SK-N-SH (cell line): Measurements from ENCODE around the gene SULT2B1. TPM values are rescaled to one million over a fixed set of nuclear protein-coding genes. Genes with fewer than 3 reads are reported as not detected.

ENCODE experiments used
- CHD2 ChIP-seq: fragments of 150-350 bp; IDR thresholded peaks from 2 replicates; pipeline ENCODE4 v1.6.1; 2018; ENCODE audit warnings: low read length; ENCODE audit not compliant: partially characterized antibody
- ELF1 ChIP-seq: IDR thresholded peaks from 2 replicates; pipeline ENCODE4 v1.4.0; 2012
- EP300 ChIP-seq, 2 experiments: IDR thresholded peaks; 2 replicates each; pipeline versions ENCODE4 v1.4.0 to v1.6.1; 2012; ENCODE audit warnings: borderline replicate concordance in 1 of 2, low read depth in 1 of 2, low read length in 1 of 2
- FOXM1 ChIP-seq: IDR thresholded peaks from 2 replicates; pipeline ENCODE4 v1.4.0; 2012; ENCODE audit warnings: low read depth, mild to moderate bottlenecking
- GATA2 ChIP-seq: sonication (generic); formaldehyde crosslinking; IDR thresholded peaks from 2 replicates; pipeline ENCODE4 v1.5.0; 2020; ENCODE audit warnings: mild to moderate bottlenecking, missing genetic modification reagents
- JUND ChIP-seq: IDR thresholded peaks from 2 replicates; pipeline ENCODE4 v1.4.0; 2012
- MEF2A ChIP-seq: IDR thresholded peaks from 2 replicates; pipeline ENCODE4 v1.4.0; 2012; ENCODE audit warnings: low read depth, borderline replicate concordance
- MXI1 ChIP-seq: IDR thresholded peaks from 2 replicates; pipeline ENCODE4 v1.6.1; 2012; ENCODE audit warnings: mild to moderate bottlenecking, low read depth, low read length, improper control_type of control experiment
- NFIC ChIP-seq: IDR thresholded peaks from 2 replicates; pipeline ENCODE4 v1.4.0; 2012; ENCODE audit warnings: borderline replicate concordance
- NRF1 ChIP-seq: IDR thresholded peaks from 2 replicates; pipeline ENCODE4 v1.6.1; 2012; ENCODE audit warnings: low read depth, mild to moderate bottlenecking, low read length
- POLR2AphosphoS5 ChIP-seq: IDR thresholded peaks from 2 replicates; pipeline ENCODE4 v1.6.1; 2012; ENCODE audit warnings: low read depth, low read length
- RCOR1 ChIP-seq: fragments of 150-350 bp; IDR thresholded peaks from 2 replicates; pipeline ENCODE4 v1.6.1; 2017; ENCODE audit warnings: antibody characterized with exemption, low read length
- RFX5 ChIP-seq: IDR thresholded peaks from 2 replicates; pipeline ENCODE4 v1.6.1; 2012; ENCODE audit warnings: mild to moderate bottlenecking, improper control_type of control experiment, low read length
- RXRA ChIP-seq: IDR thresholded peaks from 2 replicates; pipeline ENCODE4 v1.4.0; 2012; ENCODE audit warnings: low read depth, mild to moderate bottlenecking, borderline replicate concordance
- SIN3A ChIP-seq: IDR thresholded peaks from 2 replicates; pipeline ENCODE4 v1.6.1; 2012; ENCODE audit warnings: low read depth, mild to moderate bottlenecking, low read length, moderate library complexity, borderline replicate concordance
- TEAD4 ChIP-seq: IDR thresholded peaks from 2 replicates; pipeline ENCODE4 v1.4.0; 2012; ENCODE audit warnings: mild to moderate bottlenecking, borderline replicate concordance; ENCODE audit not compliant: insufficient read depth
- YY1 ChIP-seq: IDR thresholded peaks from 2 replicates; pipeline ENCODE4 v1.4.0; 2012; ENCODE audit warnings: low read depth, mild to moderate bottlenecking
- polyA plus RNA-seq, 3 experiments: library from polyadenylated mRNA; depleted of rRNA; stranded (reverse); fragments of >200 nt; gene quantifications; 2 replicates each; pipeline ENCODE4 v1.2.3, GENCODE V29; 2012
- TF ChIP-seq, protein P1 (sequence below): fragments of 200-600 bp; sonication (generic); IDR thresholded peaks from 2 replicates; pipeline ENCODE4 v1.6.1; 2017; ENCODE audit warnings: antibody characterized with exemption, mild to moderate bottlenecking, moderate library complexity
- TF ChIP-seq, protein P2 (sequence below): IDR thresholded peaks from 2 replicates; pipeline ENCODE4 v1.4.0; 2012; ENCODE audit warnings: low read depth
- TF ChIP-seq, protein P3 (sequence below): IDR thresholded peaks from 2 replicates; pipeline ENCODE4 v1.6.1; 2012; ENCODE audit warnings: mild to moderate bottlenecking, low read depth, low read length, moderate library complexity

SULT2B1 gene
- polyA plus RNA-seq, 1 of the 3 experiments (the other 2 are of a cell fraction): 0.92 TPM

DNA sequence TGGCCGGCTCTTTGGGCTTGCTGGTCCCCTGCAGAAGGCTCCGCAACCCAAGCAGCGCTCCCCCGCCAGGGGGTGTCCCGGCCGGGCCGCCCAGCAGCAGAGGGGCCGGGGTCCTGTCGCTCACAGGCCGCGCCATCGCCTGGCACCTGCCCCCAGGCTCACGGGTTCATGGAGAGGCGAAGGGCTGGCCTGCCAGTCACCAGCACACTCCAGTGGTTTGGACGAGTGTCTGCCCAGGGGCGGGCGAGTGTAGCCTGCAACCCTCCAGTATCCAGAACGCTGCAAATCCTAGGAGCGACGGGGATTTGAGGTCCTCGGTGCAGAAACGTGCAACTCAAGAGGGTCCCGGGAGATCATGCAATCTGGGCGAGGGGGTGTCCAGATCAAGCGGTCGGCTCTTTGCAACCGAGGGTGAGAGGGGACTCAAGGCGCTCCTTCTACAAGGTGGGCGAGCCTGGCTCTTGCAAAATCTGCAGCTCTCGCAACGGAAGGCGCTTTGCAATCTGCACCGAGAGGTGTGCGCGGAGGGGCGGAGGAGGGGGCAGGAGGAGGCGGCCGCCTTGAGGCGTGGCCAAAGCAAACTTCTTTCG, 85.0 kb downstream of the SULT2B1 start, which contains the start of gene DBP (continued):
- TF ChIP-seq, protein P1, sequence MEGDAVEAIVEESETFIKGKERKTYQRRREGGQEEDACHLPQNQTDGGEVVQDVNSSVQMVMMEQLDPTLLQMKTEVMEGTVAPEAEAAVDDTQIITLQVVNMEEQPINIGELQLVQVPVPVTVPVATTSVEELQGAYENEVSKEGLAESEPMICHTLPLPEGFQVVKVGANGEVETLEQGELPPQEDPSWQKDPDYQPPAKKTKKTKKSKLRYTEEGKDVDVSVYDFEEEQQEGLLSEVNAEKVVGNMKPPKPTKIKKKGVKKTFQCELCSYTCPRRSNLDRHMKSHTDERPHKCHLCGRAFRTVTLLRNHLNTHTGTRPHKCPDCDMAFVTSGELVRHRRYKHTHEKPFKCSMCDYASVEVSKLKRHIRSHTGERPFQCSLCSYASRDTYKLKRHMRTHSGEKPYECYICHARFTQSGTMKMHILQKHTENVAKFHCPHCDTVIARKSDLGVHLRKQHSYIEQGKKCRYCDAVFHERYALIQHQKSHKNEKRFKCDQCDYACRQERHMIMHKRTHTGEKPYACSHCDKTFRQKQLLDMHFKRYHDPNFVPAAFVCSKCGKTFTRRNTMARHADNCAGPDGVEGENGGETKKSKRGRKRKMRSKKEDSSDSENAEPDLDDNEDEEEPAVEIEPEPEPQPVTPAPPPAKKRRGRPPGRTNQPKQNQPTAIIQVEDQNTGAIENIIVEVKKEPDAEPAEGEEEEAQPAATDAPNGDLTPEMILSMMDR: peak; percentile 25; the same call in 1 of the 2 replicates
- no peak for TF ChIP-seq NRF1
- TF ChIP-seq SIN3A: no peak
- TF ChIP-seq YY1: peak; percentile 29; the same call in 1 of the 2 replicates
- no peak for TF ChIP-seq TEAD4
- TF ChIP-seq EP300 (IDR thresholded peaks at IDR 0.05; ENCODE audit: borderline replicate concordance in 1 of 2, low read depth in 1 of 2, low read length in 1 of 2): no peak
- TF ChIP-seq RXRA: no peak
- TF ChIP-seq FOXM1: no peak
- TF ChIP-seq MXI1: no peak
- TF ChIP-seq, protein P2, sequence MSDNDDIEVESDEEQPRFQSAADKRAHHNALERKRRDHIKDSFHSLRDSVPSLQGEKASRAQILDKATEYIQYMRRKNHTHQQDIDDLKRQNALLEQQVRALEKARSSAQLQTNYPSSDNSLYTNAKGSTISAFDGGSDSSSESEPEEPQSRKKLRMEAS: no peak
- TF ChIP-seq GATA2 (CRISPR knock-in tag): no peak
- TF ChIP-seq POLR2AphosphoS5: no peak
- TF ChIP-seq RCOR1: no peak
- no peak for TF ChIP-seq ELF1
- no peak for TF ChIP-seq NFIC
- no peak for TF ChIP-seq MEF2A
- no peak for TF ChIP-seq RFX5
- no peak for TF ChIP-seq JUND
- no peak for TF ChIP-seq CHD2
- TF ChIP-seq, protein P3, sequence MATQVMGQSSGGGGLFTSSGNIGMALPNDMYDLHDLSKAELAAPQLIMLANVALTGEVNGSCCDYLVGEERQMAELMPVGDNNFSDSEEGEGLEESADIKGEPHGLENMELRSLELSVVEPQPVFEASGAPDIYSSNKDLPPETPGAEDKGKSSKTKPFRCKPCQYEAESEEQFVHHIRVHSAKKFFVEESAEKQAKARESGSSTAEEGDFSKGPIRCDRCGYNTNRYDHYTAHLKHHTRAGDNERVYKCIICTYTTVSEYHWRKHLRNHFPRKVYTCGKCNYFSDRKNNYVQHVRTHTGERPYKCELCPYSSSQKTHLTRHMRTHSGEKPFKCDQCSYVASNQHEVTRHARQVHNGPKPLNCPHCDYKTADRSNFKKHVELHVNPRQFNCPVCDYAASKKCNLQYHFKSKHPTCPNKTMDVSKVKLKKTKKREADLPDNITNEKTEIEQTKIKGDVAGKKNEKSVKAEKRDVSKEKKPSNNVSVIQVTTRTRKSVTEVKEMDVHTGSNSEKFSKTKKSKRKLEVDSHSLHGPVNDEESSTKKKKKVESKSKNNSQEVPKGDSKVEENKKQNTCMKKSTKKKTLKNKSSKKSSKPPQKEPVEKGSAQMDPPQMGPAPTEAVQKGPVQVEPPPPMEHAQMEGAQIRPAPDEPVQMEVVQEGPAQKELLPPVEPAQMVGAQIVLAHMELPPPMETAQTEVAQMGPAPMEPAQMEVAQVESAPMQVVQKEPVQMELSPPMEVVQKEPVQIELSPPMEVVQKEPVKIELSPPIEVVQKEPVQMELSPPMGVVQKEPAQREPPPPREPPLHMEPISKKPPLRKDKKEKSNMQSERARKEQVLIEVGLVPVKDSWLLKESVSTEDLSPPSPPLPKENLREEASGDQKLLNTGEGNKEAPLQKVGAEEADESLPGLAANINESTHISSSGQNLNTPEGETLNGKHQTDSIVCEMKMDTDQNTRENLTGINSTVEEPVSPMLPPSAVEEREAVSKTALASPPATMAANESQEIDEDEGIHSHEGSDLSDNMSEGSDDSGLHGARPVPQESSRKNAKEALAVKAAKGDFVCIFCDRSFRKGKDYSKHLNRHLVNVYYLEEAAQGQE: no peak
